Measurements from ENCODE around the gene MAGI3. TPM values are rescaled to one million over a fixed set of nuclear protein-coding genes. Genes with fewer than 3 reads are reported as not detected.
A peak's percentile ranks its signal among the peaks of the same experiment; 100 is the strongest.

Gene MAGI3
- total RNA-seq, 1 donor from 2014 or later: 5.8 TPM

DNA sequence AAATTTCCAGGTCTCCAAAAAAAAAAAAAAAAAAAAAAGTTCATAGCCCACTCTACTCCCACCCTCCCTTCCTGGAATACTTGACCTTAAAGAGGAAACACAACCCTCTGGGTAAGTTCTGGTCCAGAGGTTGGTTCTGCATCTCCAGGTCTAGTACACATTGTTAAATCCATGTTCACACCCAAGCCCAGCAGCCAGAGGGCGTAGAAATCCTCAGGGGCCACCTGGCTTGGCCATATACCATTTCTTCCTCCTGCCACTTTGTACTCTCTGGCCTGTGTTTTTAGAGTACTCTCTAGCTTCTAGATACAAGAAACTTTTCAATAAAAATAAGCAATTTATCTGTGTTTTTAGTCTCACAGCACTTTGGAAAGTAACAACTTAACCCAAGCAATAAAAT lies 279.7 kb downstream of the MAGI3 start:
- ATAC-seq (no peak), DNase-seq (no peak)
- intact Hi-C loops (cut with micrococcal nuclease): no loop called here

DNA sequence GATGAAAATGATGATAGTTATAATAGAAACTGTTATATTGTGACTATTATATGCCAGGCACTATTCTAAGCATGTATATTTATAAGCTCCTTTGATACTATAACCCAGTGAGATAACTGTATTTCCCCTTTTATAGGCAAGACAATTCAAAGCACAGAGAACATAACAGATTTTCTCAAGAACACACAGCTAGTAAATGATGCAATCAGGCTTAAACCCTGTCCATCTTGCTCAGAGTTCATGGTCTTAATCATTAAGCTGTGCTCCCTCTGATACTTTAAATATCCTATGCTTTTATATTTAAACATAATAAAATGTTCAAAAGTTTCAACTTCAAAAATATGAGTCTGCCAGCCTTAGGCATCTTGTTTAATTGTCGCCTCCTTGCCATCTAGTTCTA lies 280.3 kb downstream of the MAGI3 start:
- no peak for ATAC-seq
- DNase-seq: no peak
- intact Hi-C loops (cut with micrococcal nuclease): no loop called here

DNA sequence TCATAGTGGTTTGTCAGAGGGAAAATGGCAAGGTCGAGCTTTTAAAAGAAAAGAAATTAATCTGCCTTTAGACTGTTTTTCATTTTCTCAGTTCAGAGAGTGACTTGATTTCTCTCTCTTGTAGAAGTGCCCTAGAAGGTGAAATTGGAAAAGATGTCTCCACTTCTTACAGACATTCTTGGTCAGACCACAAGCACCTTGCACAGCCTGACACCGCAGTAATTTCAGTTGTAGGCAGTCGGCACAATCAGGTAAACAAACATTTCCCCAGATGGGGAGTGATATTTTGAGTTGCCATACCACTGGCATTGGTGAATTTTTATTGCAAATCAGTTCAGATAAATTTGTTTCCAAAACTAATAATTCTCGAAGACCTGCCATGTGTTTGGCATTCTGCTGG lies 282.2 kb downstream of the MAGI3 start:
- DNase-seq (no peak), ATAC-seq (no peak)
- intact Hi-C loops (cut with micrococcal nuclease): no loop called here

- DNase-seq (no peak), ATAC-seq (no peak)
- intact Hi-C loops (cut with micrococcal nuclease): no loop called here
Measured at GRCh38 chr1:113674591-113674990, 284.3 kb downstream of the MAGI3 start.

GRCh38 chr1:113675302-113675701 lies 285.0 kb downstream of the MAGI3 start:
- ATAC-seq (no peak), DNase-seq (no peak)
- intact Hi-C loops (cut with micrococcal nuclease): no loop called here

- DNase-seq (no peak), ATAC-seq (no peak)
- intact Hi-C loops (cut with micrococcal nuclease): loop anchor here (2.0 kb wide), 1 partner anchor 536 kb away; no protein-coding TSS in a partner anchor
Measured at GRCh38 chr1:113676524-113676923, 286.2 kb downstream of the MAGI3 start.

- ATAC-seq: peak; percentile 60
- no peak for DNase-seq
- intact Hi-C loops (cut with micrococcal nuclease): loop anchor here (2.0 kb wide), 1 partner anchor 537 kb away; no protein-coding TSS in a partner anchor
Measured at GRCh38 chr1:113677250-113678158, 287.2 kb downstream of the MAGI3 start.

DNA sequence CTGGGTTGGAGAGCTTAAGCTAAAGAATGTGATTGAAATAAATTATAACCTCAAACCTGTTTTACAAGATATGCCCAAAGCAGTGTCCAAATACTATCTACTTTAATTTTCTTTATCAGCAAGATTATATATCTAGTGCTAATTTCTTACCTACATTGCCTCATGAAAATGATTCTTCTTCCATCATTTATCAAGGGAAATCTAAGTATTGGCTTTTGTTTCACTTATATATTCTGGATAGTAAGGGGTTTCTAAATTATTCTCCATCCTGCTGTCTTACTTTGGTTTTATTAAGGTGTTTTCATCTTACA lies 287.8 kb downstream of the MAGI3 start:
- intact Hi-C loops (cut with micrococcal nuclease): no loop called here

DNA sequence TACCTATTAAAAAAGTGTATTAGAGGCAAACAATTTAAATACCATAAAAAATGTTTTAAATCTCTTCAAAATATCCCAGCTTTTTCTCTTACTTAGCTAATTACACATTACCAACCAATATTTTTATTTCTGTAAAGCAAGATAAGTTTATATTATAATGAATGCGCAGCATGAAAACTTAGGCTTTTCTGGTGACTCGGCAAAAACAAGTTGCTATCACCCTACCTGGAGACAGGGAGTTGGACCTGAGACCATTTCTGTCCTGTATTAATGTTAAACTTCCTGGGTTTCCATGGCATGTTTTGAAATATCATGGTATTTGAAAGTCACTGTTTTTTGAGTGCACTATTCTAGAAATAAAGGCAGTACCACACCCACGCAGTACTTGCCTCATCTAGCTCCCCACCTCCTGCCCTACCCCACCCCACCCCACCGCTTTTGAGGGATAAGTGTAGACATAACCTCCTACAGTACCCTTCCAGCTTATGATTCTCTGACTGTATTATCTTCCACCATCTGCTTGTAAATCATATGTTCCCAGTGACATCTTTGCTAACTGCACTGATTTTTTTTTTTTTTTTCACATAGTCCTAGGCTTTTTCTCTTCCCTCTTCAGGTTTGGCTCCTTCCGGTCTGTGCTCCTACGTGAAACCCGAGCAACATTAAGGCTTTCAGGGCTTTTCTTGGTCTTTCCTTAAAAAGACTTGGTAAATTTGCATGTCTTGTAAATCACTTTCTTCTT lies 291.5 kb downstream of the MAGI3 start:
- DNase-seq (no peak), ATAC-seq (no peak)
- intact Hi-C loops (cut with micrococcal nuclease): no loop called here

More for the DNA sequence above, 287.8 kb downstream of the MAGI3 start:
- DNase-seq: no peak
- ATAC-seq: no peak

GRCh38 chr1:113683384-113684152 lies 293.3 kb downstream of the MAGI3 start:
- DNase-seq: no peak
- ATAC-seq: peak; percentile 83
- intact Hi-C loops (cut with micrococcal nuclease): no loop called here

- peak; percentile 78 for DNase-seq
- peak; percentile 88 for ATAC-seq
- intact Hi-C loops (cut with micrococcal nuclease): no loop called here
Measured at GRCh38 chr1:113684153-113684541, 293.8 kb downstream of the MAGI3 start.

DNA sequence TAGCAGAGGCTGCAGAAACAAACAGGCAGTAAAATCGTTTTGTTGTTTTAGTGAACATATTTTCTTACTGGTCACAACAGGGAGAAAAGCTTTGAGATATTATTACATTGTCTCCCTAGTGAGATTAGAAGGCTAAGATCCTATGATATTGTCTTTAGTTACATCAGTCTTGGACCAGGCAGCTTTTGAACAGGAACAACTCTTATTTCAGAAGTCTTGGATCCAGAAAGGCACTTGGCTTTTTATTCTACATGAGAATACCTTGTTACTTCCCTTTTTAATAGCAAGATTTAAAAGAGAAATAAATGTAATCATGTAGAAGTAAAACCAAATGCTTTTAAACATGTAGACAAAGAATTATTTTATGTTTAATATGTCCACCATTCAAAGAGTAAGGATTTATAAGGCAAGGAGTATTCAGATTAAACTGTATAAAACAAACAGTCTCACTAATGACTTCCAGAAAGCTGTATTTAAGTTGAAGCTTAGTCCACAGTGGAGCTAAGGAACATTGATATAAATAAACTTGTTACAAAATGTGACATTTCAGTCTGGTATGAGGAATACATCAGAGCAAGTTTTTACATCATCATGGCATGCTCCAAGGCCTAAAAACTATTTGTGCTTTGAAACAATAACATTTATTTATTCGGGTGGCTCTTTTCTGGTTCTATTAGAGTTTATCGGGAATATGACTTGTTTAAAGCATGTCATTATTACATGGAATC lies 296.7 kb downstream of the MAGI3 start:
- no peak for DNase-seq
- no peak for ATAC-seq
- intact Hi-C loops (cut with micrococcal nuclease): no loop called here

GRCh38 chr1:113691184-113691583 lies 300.9 kb downstream of the MAGI3 start:
- intact Hi-C loops (cut with micrococcal nuclease): no loop called here
- ATAC-seq: no peak
- DNase-seq: no peak

DNA sequence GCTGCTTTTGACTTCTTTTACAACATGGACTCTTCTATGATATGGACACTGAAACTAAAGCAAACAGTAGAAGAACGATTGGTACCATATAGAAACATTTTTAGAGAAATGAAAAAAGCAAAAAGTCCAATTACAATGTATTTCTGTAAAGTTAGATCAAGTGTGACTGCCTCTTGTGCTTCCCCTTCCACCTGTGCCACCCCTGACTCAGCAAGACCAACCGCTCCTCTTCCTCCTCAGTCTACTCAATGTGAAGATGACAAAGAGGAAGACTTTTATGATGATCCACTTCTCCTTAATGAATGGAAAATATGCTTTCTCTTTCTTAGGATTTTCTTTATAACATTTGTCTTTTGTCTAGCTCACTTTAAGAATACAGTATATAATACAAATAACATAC lies 302.0 kb downstream of the MAGI3 start:
- no peak for DNase-seq
- no peak for ATAC-seq
- intact Hi-C loops (cut with micrococcal nuclease): no loop called here

GRCh38 chr1:113692824-113693431 lies 302.6 kb downstream of the MAGI3 start:
- DNase-seq: no peak
- no peak for ATAC-seq
- intact Hi-C loops (cut with micrococcal nuclease): no loop called here

DNA sequence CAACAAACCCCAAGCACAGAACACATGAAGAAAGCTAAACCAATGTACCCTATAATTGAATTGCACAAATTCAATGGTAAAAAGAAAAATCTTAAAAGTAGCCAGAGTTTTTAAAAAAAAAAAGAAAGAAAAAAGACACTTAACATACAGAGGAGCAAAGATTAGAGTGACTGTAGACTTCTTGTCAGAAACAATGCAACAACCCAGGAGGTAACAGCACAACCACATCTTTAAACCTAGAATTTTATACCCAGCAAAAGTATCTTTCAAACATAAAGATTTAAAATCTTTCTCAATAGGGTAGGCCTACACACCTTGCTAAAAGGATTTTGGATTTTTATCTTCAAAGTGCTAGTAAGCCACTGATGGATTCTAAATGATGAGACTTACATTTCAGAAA lies 304.6 kb downstream of the MAGI3 start:
- intact Hi-C loops (cut with micrococcal nuclease): no loop called here

GRCh38 chr1:113701429-113701828 lies 311.1 kb downstream of the MAGI3 start:
- ATAC-seq: no peak
- DNase-seq: no peak
- intact Hi-C loops (cut with micrococcal nuclease): no loop called here

More for the DNA sequence above, 304.6 kb downstream of the MAGI3 start:
- ATAC-seq: no peak
- DNase-seq: no peak

DNA sequence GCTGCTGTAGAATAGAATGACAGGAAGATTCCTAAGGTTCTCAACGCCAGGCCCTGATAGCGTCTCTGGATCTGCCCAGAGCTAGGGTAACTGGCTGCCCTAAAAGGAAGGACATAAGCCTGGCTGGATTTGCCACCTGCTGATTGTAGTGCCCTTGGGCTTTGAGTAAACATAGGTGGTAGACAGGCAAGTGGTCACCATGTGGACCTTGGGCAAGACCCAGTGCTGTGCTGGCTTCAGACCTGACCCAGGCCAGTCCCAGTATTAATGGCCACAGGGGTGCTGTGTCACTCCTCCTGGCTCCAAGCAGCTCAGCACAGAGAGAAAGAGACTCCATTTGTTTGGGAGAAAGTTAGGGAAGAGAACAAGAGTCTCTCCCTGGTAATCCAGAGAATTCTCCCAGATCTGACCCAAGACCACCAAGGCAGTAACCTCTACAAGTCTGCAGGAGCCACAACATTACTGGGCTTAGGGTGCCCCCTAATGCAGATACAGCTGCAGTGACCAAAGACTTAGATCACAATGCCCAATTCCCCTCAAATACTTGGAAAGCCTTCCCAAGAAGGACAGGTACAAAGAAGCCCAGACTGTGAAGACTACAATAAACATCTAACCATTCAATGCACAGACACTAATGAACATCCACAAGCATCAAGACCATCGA lies 324.4 kb downstream of the MAGI3 start:
- ATAC-seq: no peak
- intact Hi-C loops (cut with micrococcal nuclease): no loop called here
- DNase-seq: no peak
